ENCODE data around the gene PLSCR4.
"Not testable (repeated sequence)": the region's sequence is repeated elsewhere in the genome, so short reads cannot be mapped to it uniquely, and the experiment has no call there.

Gene PLSCR4

GRCh38 chr3:146250449-146251382 is at the start of gene PLSCR4:
Gene PLSCR4, minus strand, starts transcription at chr3:146251105. Its CDS starts 29,034 bp downstream, at chr3:146222071.
- DNase-seq (ENCODE audit: low read depth in 1 of 2, low spot score in 1 of 2) = no peak

- DNase-seq (ENCODE audit: low read depth in 1 of 2, low spot score in 1 of 2) = not testable (repeated sequence)
Measured at GRCh38 chr3:146293401-146293800, 42.5 kb upstream of the PLSCR4 start.

GRCh38 chr3:146283781-146284445 is 33.0 kb upstream of the PLSCR4 start:
- no peak for DNase-seq (ENCODE audit: low read depth in 1 of 2, low spot score in 1 of 2)

DNA sequence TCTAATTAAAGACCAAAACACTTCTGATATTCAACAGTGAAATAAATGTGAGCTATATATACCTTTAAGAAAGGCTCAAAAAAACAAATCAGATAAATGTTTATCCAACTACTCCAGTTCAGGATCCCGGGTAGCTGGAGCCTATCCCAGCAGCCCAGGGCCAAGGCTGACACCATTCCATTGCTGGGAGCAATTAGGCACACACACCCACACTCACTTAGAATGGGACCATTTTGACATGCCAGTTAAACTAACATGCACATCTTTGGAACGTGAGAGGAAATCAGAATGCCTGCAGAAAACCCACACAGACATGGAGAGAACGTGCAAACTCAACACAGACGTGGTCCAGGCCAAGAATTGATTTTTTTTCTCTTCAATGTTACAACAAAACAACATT is 30.0 kb upstream of the PLSCR4 start:
- no peak for DNase-seq (ENCODE audit: low read depth in 1 of 2, low spot score in 1 of 2)

DNA sequence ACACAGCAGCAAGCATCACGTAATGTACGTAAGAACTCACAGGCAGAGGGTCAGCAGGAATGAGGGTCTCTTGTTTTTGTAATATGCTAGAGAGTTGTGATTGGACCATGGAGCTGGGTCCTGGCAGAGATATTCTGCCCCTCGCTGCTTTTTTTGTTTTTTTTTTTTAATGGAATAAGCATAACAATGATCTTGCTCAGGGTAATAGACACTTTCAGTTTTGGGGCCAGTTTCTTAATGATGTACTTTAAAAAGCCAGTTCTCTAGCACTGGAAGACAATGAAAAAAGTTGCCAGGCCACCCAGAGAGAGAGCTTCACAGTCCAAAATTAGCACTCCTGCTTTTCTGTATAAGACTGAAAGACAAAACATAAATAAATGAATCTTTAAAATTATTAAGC is 29.0 kb upstream of the PLSCR4 start:
- DNase-seq (ENCODE audit: low read depth in 1 of 2, low spot score in 1 of 2) = no peak

DNA sequence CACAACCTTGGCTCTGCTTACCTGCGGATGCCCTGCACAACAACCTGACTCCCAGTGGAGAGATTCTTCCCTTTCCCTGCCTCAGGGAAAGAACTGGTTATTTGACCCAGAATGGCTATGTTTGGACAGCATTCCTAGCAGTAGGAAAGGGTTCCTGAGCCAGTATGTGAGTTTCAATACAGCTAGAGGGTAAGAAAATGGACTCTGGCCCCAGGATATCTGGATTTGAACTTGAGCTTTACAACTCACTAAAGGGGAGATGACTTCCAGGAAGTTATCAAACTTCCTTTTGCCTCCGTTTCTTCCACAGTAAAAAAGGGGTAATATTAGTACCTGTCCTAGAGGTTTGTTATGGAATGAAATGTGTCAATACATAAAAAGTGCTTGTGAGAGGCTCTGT is 28.1 kb upstream of the PLSCR4 start:
- no peak for DNase-seq (ENCODE audit: low read depth in 1 of 2, low spot score in 1 of 2)

GRCh38 chr3:146277953-146278631 is 27.2 kb upstream of the PLSCR4 start:
- no peak for DNase-seq (ENCODE audit: low read depth in 1 of 2, low spot score in 1 of 2)

GRCh38 chr3:146275476-146275875 is 24.6 kb upstream of the PLSCR4 start:
- no peak for DNase-seq (ENCODE audit: low read depth in 1 of 2, low spot score in 1 of 2)

GRCh38 chr3:146274833-146275232 is 23.9 kb upstream of the PLSCR4 start:
- no peak for DNase-seq (ENCODE audit: low read depth in 1 of 2, low spot score in 1 of 2)

DNA sequence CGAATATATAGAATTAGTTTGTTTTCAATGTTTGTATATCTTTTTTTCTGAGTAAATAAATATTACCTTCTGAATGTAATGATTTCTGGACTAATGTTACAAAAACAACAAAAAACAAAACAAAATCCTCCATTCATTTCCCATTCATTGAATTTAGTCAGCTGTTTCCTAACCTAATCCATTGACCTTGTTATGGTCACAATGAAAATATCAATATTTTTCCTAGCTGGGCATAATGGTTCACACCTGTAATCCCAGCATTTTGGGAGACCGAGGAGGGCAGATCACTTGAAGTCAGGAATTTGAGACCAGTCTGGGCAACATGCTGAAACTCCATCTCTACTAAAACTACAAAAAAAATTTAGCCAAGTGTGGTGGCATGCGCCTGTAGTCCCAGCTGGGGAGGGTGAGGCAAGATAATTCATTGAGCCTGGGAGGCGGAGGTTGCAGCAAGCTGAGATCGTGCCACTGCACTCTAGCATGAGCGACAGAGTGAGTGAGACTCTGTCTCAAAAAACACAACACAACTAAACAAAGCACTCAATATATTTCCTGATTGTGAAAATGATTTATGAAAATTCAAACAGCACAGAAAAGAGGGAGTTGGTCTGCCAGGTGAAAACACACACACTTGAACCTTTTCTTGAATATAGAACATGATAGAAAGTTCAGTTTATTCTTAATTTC is 23.0 kb upstream of the PLSCR4 start:
- no peak for DNase-seq (ENCODE audit: low read depth in 1 of 2, low spot score in 1 of 2)

- no peak for DNase-seq (ENCODE audit: low read depth in 1 of 2, low spot score in 1 of 2)
Measured at GRCh38 chr3:146271180-146271579, 20.3 kb upstream of the PLSCR4 start.

- no peak for DNase-seq (ENCODE audit: low read depth in 1 of 2, low spot score in 1 of 2)
Measured at GRCh38 chr3:146269271-146269670, 18.4 kb upstream of the PLSCR4 start.

GRCh38 chr3:146268535-146269219 is 17.8 kb upstream of the PLSCR4 start:
- no peak for DNase-seq (ENCODE audit: low read depth in 1 of 2, low spot score in 1 of 2)

GRCh38 chr3:146265720-146266119 is 14.8 kb upstream of the PLSCR4 start:
- no peak for DNase-seq (ENCODE audit: low read depth in 1 of 2, low spot score in 1 of 2)

- no peak for DNase-seq (ENCODE audit: low read depth in 1 of 2, low spot score in 1 of 2)
Measured at GRCh38 chr3:146262371-146263110, 11.6 kb upstream of the PLSCR4 start.

DNA sequence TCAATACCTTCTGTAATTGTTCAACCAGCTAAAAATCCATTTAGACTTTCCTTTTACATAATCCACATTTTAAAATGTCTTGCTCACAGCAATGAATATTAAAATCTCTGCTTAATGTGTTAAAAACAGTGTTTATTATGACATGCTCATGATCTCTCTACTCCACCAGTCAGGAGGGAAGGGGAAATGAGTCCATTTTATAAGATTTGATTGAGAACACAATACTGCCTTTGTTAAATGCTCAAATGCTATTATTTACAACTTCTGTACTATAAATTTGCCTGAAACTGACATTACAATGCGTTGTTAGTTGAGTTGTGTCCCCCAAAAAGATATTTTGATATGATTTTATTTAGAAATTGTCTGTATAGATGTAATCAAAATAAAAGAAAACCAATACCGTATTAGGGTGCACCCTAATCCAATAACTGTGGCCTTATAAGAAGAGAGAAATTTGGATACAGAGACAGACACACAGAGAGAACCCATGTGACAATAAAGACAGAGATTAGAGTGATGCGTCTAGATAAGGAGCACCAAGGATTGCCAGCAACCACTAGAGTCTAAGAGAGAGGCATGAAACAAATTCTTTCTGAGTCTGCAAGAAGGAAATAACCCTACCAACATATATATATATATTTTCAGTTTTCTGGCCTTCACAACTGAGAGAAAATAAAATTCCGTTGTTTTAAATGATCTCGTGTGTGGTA is 9.1 kb upstream of the PLSCR4 start:
- DNase-seq (ENCODE audit: low read depth in 1 of 2, low spot score in 1 of 2) = no peak

- no peak for DNase-seq (ENCODE audit: low read depth in 1 of 2, low spot score in 1 of 2)
Measured at GRCh38 chr3:146256851-146257486, 6.1 kb upstream of the PLSCR4 start.

- DNase-seq (ENCODE audit: low read depth in 1 of 2, low spot score in 1 of 2) = not testable (repeated sequence)
Measured at GRCh38 chr3:146252445-146252844, 1.5 kb upstream of the PLSCR4 start.

GRCh38 chr3:146249921-146250320 is 984 bp downstream of the PLSCR4 start:
- no peak for DNase-seq (ENCODE audit: low read depth in 1 of 2, low spot score in 1 of 2)

Measured in activated T-helper 1 cell treated with anti-CD3 and anti-CD28 coated beads, Interleukin-2, amount 50 U/mL, for 16 hours (primary cell).